Measurements from ENCODE around the gene FLVCR1. TPM values are rescaled to one million over a fixed set of nuclear protein-coding genes. Genes with fewer than 3 reads are reported as not detected.
A peak's percentile ranks its signal among the peaks of the same experiment; 100 is the strongest.

Gene FLVCR1
- total RNA-seq, 1 donor = 5.4 TPM

- Histone ChIP-seq H3K27me3 (ENCODE audit: insufficient read depth, low read length) (peaks cover 5% of the 10 kb centered on the region), H3K4me2 (ENCODE audit: insufficient read depth, low read length) (no peak overlapping the region), H3K4me1 (ENCODE audit: insufficient read depth, low read length) (peaks cover 10% of the 10 kb centered on the region), H3K27ac (ENCODE audit: low read depth, low read length) (no peak overlapping the region), H3K4me3 (ENCODE audit: insufficient read depth, low read length) (no peak overlapping the region), H3K79me2 (ENCODE audit: insufficient read depth, low read length) (no peaks in the 10 kb centered on the region), H3K9me3 (ENCODE audit: low read depth, low read length) (no peaks in the 10 kb centered on the region), H2AFZ (ENCODE audit: low read length) (no peak overlapping the region), H3K36me3 (ENCODE audit: insufficient read depth, low read length) (no peaks in the 10 kb centered on the region), H4K20me1 (ENCODE audit: insufficient read depth, low read length) (no peaks in the 10 kb centered on the region)
- DNase-seq (ENCODE audit: insufficient read length, low spot score, missing footprints) = no peak
- TF ChIP-seq, protein P1, sequence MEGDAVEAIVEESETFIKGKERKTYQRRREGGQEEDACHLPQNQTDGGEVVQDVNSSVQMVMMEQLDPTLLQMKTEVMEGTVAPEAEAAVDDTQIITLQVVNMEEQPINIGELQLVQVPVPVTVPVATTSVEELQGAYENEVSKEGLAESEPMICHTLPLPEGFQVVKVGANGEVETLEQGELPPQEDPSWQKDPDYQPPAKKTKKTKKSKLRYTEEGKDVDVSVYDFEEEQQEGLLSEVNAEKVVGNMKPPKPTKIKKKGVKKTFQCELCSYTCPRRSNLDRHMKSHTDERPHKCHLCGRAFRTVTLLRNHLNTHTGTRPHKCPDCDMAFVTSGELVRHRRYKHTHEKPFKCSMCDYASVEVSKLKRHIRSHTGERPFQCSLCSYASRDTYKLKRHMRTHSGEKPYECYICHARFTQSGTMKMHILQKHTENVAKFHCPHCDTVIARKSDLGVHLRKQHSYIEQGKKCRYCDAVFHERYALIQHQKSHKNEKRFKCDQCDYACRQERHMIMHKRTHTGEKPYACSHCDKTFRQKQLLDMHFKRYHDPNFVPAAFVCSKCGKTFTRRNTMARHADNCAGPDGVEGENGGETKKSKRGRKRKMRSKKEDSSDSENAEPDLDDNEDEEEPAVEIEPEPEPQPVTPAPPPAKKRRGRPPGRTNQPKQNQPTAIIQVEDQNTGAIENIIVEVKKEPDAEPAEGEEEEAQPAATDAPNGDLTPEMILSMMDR (IDR thresholded peaks at IDR 0.05; ENCODE audit: extremely low read depth, low read depth, low read length) = no peak
Measured at GRCh38 chr1:212926372-212926771, 68.3 kb downstream of the FLVCR1 start.

DNA sequence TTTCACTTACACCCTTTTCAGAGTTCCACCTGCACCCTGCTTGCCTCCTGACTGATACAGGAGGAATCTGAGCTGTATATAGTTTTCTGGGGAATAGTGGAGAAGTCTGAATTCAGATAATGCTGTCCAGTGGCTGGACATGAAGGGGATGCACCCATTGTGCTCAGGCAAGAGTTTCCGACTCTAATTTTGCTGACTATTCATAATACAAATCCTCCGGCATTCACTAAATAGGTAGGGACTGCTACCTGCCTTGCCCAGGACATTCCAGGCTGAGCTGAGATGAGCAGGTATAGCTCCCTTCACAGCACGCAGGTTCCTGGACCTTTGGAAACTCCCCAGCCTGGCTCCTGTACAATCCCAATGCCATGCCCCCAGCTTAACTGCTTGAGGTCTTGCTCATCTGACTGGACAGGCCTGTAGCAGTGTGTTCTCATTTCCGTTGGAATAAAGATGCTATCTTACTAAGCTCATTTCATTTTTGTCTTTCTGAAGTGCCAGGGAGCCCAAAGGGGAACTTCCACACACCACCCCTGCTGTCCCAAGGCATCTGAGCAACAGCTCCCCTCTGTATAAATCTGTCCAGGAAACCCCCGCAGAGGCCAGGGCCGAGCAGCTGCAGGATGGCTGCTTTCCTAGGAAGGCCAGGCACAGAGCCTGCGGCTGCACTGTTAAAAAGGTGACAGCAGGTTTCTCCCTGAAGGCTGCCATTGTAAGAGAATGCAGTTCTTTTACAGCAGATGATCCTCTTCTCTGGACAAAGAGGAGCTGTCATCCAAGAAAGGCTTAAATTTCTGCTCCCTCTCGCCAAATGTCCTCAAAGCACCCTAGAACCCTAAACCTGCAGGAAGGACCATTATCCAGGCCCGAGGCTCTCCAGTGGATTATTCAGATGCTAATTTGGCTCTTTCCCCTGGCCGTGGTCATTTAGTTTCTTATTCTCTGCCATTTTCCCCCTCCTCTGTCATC lies 70.5 kb downstream of the FLVCR1 start:
- Histone ChIP-seq H2AFZ (ENCODE audit: low read length) (peak overlapping the region; percentile 25), H3K27ac (ENCODE audit: low read depth, low read length) (no peak overlapping the region), H3K4me3 (ENCODE audit: insufficient read depth, low read length) (no peak overlapping the region), H3K4me1 (ENCODE audit: insufficient read depth, low read length) (peaks cover 10% of the 10 kb centered on the region), H3K36me3 (ENCODE audit: insufficient read depth, low read length) (no peaks in the 10 kb centered on the region), H3K79me2 (ENCODE audit: insufficient read depth, low read length) (no peaks in the 10 kb centered on the region), H3K9me3 (ENCODE audit: low read depth, low read length) (no peaks in the 10 kb centered on the region), H3K27me3 (ENCODE audit: insufficient read depth, low read length) (no peaks in the 10 kb centered on the region), H4K20me1 (ENCODE audit: insufficient read depth, low read length) (no peaks in the 10 kb centered on the region), H3K4me2 (ENCODE audit: insufficient read depth, low read length) (no peak overlapping the region)
- DNase-seq (ENCODE audit: insufficient read length, low spot score, missing footprints) = no peak
- TF ChIP-seq, protein P1 (IDR thresholded peaks at IDR 0.05; ENCODE audit: extremely low read depth, low read depth, low read length) = no peak

- TF ChIP-seq, protein P1 (IDR thresholded peaks at IDR 0.05; ENCODE audit: extremely low read depth, low read depth, low read length) = no peak
- H3K36me3 ChIP-seq (ENCODE audit: insufficient read depth, low read length) = no peaks in the 10 kb centered on the region
- no peaks in the 10 kb centered on the region for H3K9me3 ChIP-seq (ENCODE audit: low read depth, low read length)
- no peak overlapping the region for H3K4me3 ChIP-seq (ENCODE audit: insufficient read depth, low read length)
- H3K4me1 ChIP-seq (ENCODE audit: insufficient read depth, low read length) = no peaks in the 10 kb centered on the region
- no peak overlapping the region for H2AFZ ChIP-seq (ENCODE audit: low read length)
- no peak overlapping the region for H3K27ac ChIP-seq (ENCODE audit: low read depth, low read length)
- no peak for DNase-seq (ENCODE audit: insufficient read length, low spot score, missing footprints)
- H3K4me2 ChIP-seq (ENCODE audit: insufficient read depth, low read length) = no peak overlapping the region
- H3K79me2 ChIP-seq (ENCODE audit: insufficient read depth, low read length) = no peaks in the 10 kb centered on the region
- peaks cover 6% of the 10 kb centered on the region for H3K27me3 ChIP-seq (ENCODE audit: insufficient read depth, low read length)
- H4K20me1 ChIP-seq (ENCODE audit: insufficient read depth, low read length) = no peaks in the 10 kb centered on the region
Measured at GRCh38 chr1:212930986-212931678, 73.1 kb downstream of the FLVCR1 start.

Measured in osteoblast (primary cell).